SK-N-MC (cell line): ENCODE data around the gene GLRX5.

Source experiments
- EZH2 ChIP-seq: fragments of 200-600 bp; sonication (generic); IDR thresholded peaks from one replicate; pipeline ENCODE4 v1.6.1; 2017; ENCODE audit warnings: antibody characterized with exemption
- FOXP2 ChIP-seq: optimal IDR thresholded peaks from 2 replicates; pipeline ENCODE3; 2011; ENCODE audit warnings: mild to moderate bottlenecking, moderate library complexity; ENCODE audit not compliant: insufficient read depth; ENCODE audit errors: extremely low read length, control extremely low read depth
- POLR2AphosphoS5 ChIP-seq: IDR thresholded peaks from 2 replicates; pipeline ENCODE4 v1.6.1; 2012; ENCODE audit warnings: mild to moderate bottlenecking, low read depth, low read length, borderline replicate concordance

DNA sequence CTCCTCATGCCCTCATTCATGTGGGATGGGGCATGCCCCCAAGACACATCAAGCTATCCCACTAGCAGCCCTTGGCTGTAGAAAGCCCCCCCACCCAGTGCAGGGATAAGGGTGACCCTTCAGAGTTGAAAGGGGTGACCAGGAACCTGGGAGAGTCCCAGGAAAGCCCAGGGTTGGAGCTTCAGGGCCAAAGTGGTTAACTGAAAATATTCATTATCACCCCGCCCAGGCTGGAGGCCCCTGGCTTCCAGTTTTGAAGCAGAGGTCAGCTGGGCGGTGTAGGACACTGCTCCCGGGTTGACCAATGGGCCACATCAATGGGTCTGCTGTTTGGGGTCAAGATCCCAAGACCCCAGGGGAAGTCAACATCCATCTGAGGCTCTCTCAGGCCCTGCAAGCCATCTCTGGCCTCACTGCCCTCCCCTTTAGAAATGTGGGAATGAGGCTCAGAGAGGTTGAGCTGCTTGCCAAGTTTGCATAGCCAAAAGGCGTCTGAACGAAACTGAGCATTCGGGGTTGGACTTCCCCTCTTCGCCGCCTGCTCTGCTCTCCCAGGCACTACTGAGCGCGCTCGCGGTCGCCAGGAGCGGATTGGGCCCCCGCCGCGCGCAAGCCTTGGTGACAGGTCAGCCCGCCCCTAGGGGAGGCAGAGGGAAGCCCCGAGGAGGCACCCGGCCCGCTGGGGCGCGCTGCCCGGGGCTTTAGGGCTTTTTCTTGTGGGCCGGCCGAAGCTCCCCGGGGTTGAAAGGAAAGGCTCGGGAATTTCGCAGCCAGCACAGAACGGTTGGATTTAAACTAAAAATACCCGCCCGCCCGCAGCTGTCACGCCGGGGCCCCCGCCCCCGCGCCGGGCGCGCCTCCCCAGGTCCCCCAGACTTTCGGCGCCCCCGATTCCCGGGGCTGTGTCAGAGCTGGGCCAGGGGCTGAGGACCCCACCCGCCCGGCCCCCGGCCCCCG, 19.0 kb upstream of the GLRX5 start:
- TF ChIP-seq POLR2AphosphoS5, result no peak
- TF ChIP-seq EZH2, result no peak
- TF ChIP-seq FOXP2, result no peak
